ENCODE data around the gene USH1C. TPM values are rescaled to one million over a fixed set of nuclear protein-coding genes. Genes with fewer than 3 reads are reported as not detected.

Gene USH1C
- total RNA-seq, 1 experiment from 2014 or later, result not detected

DNA sequence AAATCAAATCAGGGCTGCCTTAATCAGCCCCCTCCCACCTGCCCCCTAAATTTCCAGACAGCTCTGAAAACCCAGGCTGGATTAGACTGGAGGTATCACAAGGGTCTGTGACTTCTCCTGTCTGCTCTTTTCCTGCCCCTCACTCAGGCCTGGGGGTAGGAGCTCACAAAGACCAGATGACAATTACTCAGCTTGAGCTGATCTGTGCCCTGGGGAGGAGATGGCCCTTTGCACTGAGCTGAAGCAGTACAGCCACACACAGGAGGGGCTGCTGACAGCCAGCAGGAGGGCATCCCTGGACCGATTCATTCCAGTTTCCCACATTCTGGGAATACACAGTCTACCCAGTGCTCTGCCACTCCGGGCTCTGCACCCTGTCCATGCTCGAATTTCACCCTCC lies 71.7 kb downstream of the USH1C start:
- no peak for DNase-seq (ENCODE audit: low read depth)

DNA sequence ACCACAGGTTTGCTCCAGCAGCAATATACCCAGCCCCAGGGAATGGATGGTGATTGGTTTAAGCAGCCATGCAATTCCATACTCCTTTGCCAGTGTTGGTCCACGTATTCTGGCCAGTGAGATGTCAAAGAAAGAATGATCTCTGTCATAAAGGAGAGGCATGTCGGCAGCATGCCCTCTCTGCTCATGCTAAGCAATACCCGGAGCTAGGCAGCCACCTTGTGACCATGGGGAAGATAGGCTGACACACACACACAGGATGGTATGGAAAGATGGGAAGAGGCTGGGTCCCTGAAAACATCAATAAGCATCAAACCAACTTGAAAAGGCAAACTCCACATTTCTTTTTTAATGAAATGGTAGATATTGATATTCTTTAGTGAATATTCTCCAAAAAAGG lies 72.7 kb downstream of the USH1C start:
- DNase-seq (ENCODE audit: low read depth), result peak; percentile 13

GRCh38 chr11:17469998-17470397 lies 74.2 kb downstream of the USH1C start:
- DNase-seq (ENCODE audit: low read depth), result no peak

- no peak for DNase-seq (ENCODE audit: low read depth)
These were observed 76.1 kb downstream of the USH1C start for GRCh38 chr11:17468122-17468521.

GRCh38 chr11:17463546-17464174 lies 80.6 kb downstream of the USH1C start:
- DNase-seq (ENCODE audit: low read depth), result no peak

- DNase-seq (ENCODE audit: low read depth), result no peak
These were observed 81.3 kb downstream of the USH1C start for GRCh38 chr11:17462940-17463339.

DNA sequence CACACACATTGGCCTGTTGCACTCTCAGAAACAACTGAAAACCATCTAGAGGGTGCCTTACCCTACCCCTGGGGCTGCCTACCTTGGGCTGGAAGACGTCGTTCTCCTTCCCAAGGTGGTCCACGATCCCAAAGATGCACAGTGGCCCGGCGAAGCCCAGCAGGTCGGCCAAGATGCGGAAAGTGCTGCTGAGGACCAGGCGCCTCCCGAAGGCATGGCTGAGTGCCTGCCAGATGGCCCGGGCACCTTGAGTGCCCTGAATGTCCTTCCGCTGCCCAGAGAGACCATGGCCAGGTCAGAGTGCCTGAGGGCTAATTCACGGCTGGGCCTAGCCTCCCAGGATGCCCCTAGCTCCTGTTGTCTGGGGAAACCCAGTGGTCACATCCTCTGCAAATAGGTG lies 83.8 kb downstream of the USH1C start:
- DNase-seq (ENCODE audit: low read depth), result no peak

DNA sequence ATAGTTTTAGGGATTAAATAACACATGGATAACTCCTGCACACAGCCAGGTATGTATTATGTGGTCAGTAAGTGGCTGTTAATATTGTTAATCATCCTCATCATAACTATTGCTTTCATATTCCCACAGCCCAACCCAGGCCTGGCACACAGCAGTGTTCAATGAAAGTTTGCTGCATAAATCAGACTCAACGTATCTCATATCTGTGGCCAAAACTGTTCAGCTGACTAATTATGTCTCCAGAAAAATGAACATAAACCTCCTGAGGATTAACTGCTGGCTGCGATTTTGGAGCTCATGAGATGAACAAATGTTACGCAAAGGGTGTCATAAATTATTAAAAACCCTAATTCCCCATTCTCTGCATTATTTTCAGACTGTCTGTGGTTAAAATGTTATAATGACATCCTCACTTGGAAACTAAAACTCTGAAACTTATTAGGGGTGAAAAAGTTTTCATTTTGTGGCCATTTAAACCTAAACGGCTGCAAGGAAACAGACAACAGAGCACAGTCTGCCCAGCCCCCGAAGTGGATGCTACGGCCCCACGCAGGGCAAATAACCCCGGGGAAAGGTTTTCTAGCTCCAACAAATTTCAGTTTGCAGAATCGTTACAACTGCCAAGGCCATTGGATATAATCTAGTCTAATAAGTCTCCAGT lies 84.8 kb downstream of the USH1C start:
- no peak for DNase-seq (ENCODE audit: low read depth)

DNA sequence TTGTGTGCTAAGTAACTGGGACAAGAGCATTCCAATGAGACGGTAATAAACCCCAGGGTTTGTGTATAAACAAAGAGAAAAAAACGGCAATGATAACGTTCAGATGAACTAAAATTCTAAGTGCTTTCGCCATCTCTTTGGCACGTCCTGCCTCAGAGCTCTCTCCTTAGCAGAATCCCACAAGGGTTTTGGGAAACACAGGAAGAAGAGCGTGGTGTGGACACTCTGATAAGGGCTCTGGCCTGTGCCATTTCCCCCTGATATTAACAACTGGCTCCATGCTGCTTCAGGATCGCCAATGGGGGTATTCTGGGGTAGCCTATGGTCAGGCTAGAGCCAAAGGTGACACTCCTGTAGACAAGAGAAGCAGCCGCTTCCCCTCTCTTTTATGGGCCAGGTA lies 85.9 kb downstream of the USH1C start:
- DNase-seq (ENCODE audit: low read depth), result no peak

DNA sequence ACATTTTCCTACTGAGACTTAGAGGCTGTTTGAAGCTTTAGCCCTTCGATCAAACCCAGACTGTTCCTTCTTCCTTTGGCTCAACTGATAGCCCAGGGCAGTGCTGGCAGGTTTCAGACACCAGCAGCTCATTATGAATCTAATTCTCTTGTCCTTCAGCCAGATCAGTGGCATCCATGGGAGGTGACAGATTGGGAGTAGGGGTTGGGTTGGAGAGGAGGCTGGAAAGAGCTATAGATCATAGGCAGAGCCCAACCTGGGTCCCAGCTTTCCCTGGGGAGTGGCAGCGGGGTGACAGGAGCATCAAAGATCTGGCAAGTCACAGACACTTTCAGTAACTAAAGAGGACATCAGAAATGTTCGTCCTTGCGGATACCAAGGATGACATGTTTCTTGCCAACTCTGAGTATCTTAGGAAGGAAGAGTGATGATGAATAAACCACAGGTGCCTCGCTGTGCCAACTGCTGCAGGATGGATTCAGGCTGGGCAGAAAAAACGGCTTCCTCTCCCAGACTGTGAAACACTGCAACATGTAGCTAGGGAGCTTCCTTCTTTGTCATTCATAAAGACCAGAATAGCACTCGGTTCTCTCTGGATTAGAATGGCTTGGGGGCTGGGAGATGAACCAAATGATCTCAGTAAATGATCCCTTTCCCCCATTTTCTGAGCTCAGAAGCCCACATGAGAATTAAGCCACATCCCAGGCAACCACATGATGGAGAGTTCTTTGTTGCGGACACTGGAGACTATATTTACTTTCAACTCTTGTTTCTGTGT lies 86.6 kb downstream of the USH1C start:
- DNase-seq (ENCODE audit: low read depth), result no peak

- no peak for DNase-seq (ENCODE audit: low read depth)
These were observed 91.5 kb downstream of the USH1C start for GRCh38 chr11:17452668-17453067.

DNA sequence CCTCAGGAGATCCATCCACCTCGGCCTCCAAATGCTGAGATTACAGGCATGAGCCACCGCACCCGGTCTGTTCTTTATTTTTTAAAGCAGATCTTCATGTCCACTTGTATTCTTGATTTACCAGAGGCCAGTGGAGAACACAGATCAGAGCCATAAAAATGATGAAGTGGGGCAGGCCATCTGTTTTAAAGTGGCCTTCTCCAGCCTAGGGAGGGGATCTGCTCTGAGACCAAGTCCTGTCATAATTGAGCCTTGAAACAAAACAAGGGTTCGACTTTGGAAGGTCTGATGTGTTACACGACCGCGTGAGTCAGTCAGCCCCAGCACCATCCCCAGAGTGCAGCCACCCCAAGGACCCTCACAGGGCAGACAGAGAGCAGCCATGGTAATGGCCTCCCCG lies 95.1 kb downstream of the USH1C start:
- no peak for DNase-seq (ENCODE audit: low read depth)

DNA sequence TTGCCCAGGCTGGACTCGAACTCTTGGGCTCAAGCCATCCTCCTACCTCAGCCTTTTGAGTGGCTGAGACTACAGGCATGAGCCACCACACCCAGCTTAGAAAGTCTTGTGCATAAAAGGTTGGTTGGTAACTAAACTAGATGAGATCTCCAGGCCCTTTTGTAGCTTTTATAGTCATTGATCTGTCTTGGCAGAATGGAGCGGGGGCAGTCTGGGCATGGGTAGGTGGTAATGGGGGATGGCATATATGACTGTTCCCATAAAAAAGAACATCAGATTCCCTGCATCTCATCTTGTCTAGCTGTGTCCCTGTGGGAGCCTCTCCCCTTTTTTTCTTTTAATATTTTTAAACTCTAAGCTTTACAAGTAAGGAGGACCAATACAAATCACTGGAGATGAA lies 97.7 kb downstream of the USH1C start:
- DNase-seq (ENCODE audit: low read depth), result no peak

DNA sequence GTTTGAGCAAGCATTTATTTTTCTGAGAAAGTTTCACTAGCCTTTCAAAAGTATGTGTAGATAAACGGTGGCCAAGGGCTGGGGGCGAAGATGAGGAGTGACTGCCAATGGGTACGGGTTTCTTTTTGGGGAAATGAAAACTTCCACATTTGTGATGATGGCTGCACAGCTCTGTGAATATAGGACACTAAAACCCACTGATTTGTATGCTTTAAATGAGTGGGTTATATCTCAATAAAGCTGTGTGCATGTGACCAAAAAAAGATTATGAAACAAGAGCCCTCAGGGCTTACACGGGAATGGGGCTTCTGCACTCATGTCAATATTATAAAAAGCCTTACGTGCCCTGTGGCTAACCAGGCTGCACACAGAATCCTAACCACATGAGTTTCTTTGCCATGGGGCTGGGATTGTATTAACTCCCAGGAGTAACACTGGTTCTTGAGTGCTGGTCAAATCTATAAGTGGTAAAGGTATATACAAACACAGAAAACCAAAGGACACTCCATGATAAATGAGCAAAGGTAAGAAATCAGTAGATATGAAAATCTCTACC lies 98.9 kb downstream of the USH1C start:
- DNase-seq (ENCODE audit: low read depth), result no peak

GRCh38 chr11:17443926-17444690 lies 100.1 kb downstream of the USH1C start:
- no peak for DNase-seq (ENCODE audit: low read depth)

Other genes starting within 250 kb of the USH1C start
- 0.69 and 1.5 TPM in 2 replicates for gene NCR3LG1, start 192.6 kb downstream of the USH1C start, total RNA-seq (2014; rRNA removed; shearing (Covaris generic))
- gene KCNJ11, start 155.8 kb downstream of the USH1C start, total RNA-seq (2014; rRNA removed; shearing (Covaris generic)), result not detected in 2 replicates
- not detected in 2 replicates for gene ABCC8, start 67.6 kb downstream of the USH1C start, total RNA-seq (2014; rRNA removed; shearing (Covaris generic))
- not detected in 2 replicates for gene OTOG, start 2.8 kb upstream of the USH1C start, total RNA-seq (2014; rRNA removed; shearing (Covaris generic))
- not detected in 2 replicates for gene MYOD1, start 175.2 kb upstream of the USH1C start, total RNA-seq (2014; rRNA removed; shearing (Covaris generic))
- 0.23 TPM in 1 of 2 replicates, not detected in the other for gene KCNC1, start 190.4 kb upstream of the USH1C start, total RNA-seq (2014; rRNA removed; shearing (Covaris generic))

Measured in Daoy (cell line).